ENCODE measurements around the gene FOXA3. TPM values are rescaled to one million over a fixed set of nuclear protein-coding genes. Genes with fewer than 3 reads are reported as not detected.

Gene FOXA3
- total RNA-seq, 4 donors from 2014 or later, result 0.12 TPM; not detected in 3

GRCh38 chr19:45854167-45854778, 9.9 kb upstream of the FOXA3 start:
- TF ChIP-seq POLR2A (IDR thresholded peaks at IDR 0.05), result no peak
- TF ChIP-seq CTCF (IDR thresholded peaks at IDR 0.05), result no peak
- WGBS, 2 donors, result 96 to 97% methylated on average over 14 to 16 of the region's 16 CpGs
- intact Hi-C loops (cut with DNase I; ENCODE audit: low total_unique reads), result no loop called here
- H3K4me3 ChIP-seq (ENCODE audit: low read depth, poor library complexity, severe bottlenecking), result no peak overlapping the region
- DNase-seq (ENCODE audit: low spot score in 2 of 2), result no peak

DNA sequence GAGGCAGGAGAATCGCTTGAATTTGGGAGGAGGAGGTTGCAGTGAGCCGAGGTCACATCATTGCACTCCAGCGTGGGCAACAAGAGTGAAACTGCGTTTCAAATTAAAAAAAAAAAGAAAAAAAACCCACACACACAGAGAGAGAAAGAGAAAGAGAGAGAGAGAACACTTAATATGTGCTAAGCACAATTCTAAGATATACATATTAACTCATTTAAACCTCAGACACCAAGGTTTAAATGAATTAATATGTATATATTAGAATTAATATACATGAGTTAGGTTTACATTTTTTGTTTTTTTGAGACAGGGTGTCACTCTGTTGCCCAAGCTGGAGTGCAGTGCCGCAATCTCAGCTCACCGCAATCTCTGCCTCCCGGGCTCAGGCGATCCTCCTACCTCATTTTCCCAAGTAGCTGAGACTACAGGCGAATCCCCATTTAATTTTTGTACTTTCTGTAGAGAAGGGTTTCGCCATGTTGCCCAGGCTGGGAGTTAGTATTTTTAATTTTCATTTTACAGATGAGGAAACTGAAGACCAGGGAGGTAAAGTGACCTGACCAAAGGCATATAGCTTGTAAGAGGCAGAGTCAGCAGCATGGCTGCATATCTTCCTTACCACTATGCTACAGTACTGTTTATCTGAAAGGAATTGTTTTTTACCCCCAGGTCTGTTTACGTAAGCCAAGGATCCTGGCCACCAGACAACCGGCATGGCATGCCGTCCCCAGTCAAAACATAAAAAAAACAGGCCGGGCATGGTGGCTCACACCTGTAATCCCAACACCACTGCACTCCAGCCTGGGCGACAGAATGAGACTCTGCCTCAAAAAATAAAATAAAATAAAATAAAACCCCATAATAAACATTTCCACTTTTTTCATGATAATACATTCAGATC, 3.5 kb upstream of the FOXA3 start:
- TF ChIP-seq CTCF (IDR thresholded peaks at IDR 0.05) (no peak), POLR2A (IDR thresholded peaks at IDR 0.05) (no peak)
- intact Hi-C loops (cut with DNase I; ENCODE audit: low total_unique reads), result no loop called here
- WGBS, 2 donors, result 85 to 87% methylated on average over 15 of the region's 15 CpGs
- no peak for DNase-seq (ENCODE audit: low spot score in 2 of 2)
- no peak overlapping the region for H3K4me3 ChIP-seq (ENCODE audit: low read depth, poor library complexity, severe bottlenecking)

- DNase-seq (ENCODE audit: low spot score in 2 of 2), result no peak
- WGBS, 2 donors, result 1% methylated on average over 11 of the region's 11 CpGs
- peak overlapping the region; percentile 91 for H3K4me3 ChIP-seq (ENCODE audit: low read depth, poor library complexity, severe bottlenecking)
- no peak for TF ChIP-seq CTCF (IDR thresholded peaks at IDR 0.05)
- intact Hi-C loops (cut with DNase I; ENCODE audit: low total_unique reads), result no loop called here
These were observed 1.9 kb upstream of the FOXA3 start for GRCh38 chr19:45862271-45862563.

GRCh38 chr19:45862564-45863334, 1.4 kb upstream of the FOXA3 start, which contains the start of gene SYMPK:
TSS of gene SYMPK (minus strand) at chr19:45863147. CDS start at chr19:45854495, 8,652 bp downstream.
- H3K4me3 ChIP-seq (ENCODE audit: low read depth, poor library complexity, severe bottlenecking), result peak within 1 kb of the TSS; percentile 91
- TF ChIP-seq CTCF (IDR thresholded peaks at IDR 0.05) (no peak), POLR2A (IDR thresholded peaks at IDR 0.05) (peak in 1 of 2 donors; percentile 35)
- 0% methylated on average over 59 to 62 of the region's 65 CpGs for WGBS, 2 donors
- intact Hi-C loops (cut with DNase I; ENCODE audit: low total_unique reads), result no loop called here
- peak; percentile 99 to 100 for DNase-seq (ENCODE audit: low spot score in 2 of 2)

DNA sequence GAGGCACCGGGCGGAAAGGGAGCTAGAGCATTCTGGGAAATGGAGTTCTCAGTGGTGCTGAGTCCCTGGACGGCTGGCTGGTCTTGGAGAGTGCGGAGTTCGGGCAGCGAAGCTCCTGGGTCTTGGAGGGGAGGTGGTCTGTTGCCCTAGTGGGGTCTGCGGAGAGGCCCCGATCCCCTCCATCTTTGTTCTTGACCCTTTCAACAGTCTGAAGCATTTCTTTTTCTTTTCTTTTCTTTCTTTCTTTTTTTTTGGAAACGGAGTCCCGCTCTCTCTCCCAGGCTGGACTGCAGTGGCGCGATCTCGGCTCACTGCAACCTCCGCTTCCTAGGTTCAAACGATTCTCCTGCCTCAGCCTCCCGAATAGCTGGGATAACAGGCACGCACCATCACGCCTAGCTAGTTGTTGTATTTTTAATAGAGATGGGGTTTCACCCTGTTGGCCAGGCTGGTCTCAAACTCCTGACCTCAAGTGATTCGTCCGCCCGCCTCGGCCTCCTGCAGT, 739 bp upstream of the FOXA3 start:
- WGBS, 2 donors, result 2 to 6% methylated on average over 20 of the region's 22 CpGs
- TF ChIP-seq POLR2A (IDR thresholded peaks at IDR 0.05) (no peak), CTCF (IDR thresholded peaks at IDR 0.05) (no peak)
- intact Hi-C loops (cut with DNase I; ENCODE audit: low total_unique reads), result no loop called here
- no peak overlapping the region for H3K4me3 ChIP-seq (ENCODE audit: low read depth, poor library complexity, severe bottlenecking)
- no peak for DNase-seq (ENCODE audit: low spot score in 2 of 2)
